Fibroblast of lung (primary cell): ENCODE data around the gene RIPK1.

Experiments used
- CTCF ChIP-seq, 2 donors: IDR thresholded peaks in 1 of 2; conservative IDR thresholded peaks in 1 of 2; 1 replicate in 1 of 2; 2 replicates in 1 of 2; pipeline ENCODE4 v1.5.1; 2011 to 2012; ENCODE audit warnings: low read length in 2 of 2, control low read depth in 1 of 2, inconsistent platforms in 1 of 2, low read depth in 1 of 2, mild to moderate bottlenecking in 1 of 2
- EZH2 ChIP-seq: IDR thresholded peaks from 2 replicates; pipeline ENCODE4 v1.5.1; 2012; ENCODE audit warnings: low read length, control low read depth, mild to moderate bottlenecking; ENCODE audit errors: missing control alignments

DNA sequence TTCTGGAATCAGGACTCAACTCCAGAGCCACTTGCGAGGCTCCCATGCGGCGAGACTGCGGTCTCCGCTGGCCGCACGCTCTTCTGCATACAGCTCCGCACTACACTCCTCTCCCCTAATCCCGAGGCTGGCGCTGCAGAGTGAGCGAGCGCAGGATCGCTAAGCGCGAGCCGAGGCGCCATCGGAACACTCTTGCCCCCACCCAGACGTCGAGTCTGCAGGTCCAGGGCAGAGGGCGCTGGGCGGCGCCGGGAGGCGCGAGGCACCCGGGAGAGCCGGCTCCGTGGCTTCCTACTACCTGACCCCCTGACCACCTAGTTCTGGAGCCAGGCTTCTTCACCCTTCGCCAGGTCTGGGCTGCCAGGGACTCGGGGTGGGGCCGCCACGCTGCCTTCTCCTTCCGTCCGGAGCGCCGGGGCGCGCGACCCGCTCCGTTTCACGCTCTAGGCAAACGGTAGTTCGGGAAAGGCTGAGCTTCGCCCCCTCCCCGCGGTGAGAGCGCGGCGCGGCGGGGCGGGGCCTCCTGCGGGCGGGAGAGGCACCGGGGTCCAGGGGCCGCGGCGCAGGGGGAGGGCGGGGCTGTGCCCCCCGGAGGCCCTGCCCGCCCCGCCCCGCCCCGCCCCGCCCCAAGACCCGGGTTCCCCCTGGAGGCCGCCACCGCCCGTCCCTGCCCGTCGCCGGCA, 94.4 kb downstream of the RIPK1 start:
- TF ChIP-seq CTCF (conservative IDR thresholded peaks at IDR 0.05 in 1 of 2, IDR thresholded peaks at IDR 0.05 in 1 of 2; ENCODE audit: low read depth in 1 of 2, low read length in 2 of 2) (peak in 1 of 2 donors; percentile 11), EZH2 (no peak)
